ENCODE measurements around the gene ZNF844.

DNA sequence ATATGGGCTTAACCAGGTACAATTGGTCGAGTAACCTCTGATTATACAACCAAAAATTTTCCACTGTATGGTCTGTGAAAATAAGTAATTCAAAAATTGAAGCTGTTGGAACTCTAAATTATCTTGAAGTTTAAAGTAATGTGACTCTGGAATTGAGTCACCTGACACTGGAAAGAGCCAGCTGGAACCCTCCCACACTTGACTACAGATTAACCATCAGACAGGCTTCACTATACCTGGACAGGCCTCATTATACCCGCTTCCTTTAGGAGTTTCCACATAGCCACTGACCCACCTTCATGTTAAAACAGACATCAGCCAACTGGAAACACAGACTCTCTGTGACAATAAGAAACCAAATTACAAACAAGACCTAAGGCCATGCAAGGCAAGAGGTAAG, 30.3 kb upstream of the ZNF844 start:
- TF ChIP-seq, protein P1, sequence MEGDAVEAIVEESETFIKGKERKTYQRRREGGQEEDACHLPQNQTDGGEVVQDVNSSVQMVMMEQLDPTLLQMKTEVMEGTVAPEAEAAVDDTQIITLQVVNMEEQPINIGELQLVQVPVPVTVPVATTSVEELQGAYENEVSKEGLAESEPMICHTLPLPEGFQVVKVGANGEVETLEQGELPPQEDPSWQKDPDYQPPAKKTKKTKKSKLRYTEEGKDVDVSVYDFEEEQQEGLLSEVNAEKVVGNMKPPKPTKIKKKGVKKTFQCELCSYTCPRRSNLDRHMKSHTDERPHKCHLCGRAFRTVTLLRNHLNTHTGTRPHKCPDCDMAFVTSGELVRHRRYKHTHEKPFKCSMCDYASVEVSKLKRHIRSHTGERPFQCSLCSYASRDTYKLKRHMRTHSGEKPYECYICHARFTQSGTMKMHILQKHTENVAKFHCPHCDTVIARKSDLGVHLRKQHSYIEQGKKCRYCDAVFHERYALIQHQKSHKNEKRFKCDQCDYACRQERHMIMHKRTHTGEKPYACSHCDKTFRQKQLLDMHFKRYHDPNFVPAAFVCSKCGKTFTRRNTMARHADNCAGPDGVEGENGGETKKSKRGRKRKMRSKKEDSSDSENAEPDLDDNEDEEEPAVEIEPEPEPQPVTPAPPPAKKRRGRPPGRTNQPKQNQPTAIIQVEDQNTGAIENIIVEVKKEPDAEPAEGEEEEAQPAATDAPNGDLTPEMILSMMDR (IDR thresholded peaks at IDR 0.05), result no peak
- TF ChIP-seq POLR2A (IDR thresholded peaks at IDR 0.05), result no peak
- TF ChIP-seq POLR2AphosphoS5 (IDR thresholded peaks at IDR 0.05), result no peak
- TF ChIP-seq EP300 (IDR thresholded peaks at IDR 0.05), result no peak
